HepG2 (cell line): Measurements from ENCODE around the gene HS6ST1. TPM values are rescaled to one million over a fixed set of nuclear protein-coding genes. Genes with fewer than 3 reads are reported as not detected.

Source experiments
- DMAP1 ChIP-seq: IDR thresholded peaks from 2 replicates; pipeline ENCODE4 v1.6.1; 2016
- EED ChIP-seq: sonication (generic); formaldehyde crosslinking; IDR thresholded peaks from 2 replicates; pipeline ENCODE4 v1.5.0; 2020; ENCODE audit warnings: mild to moderate bottlenecking, missing genetic modification reagents
- HCFC1 ChIP-seq: fragments of 150-350 bp; IDR thresholded peaks from 2 replicates; pipeline ENCODE4 v1.6.1; 2014; ENCODE audit warnings: low read depth, low read length
- HDAC2 ChIP-seq: sonication (generic); formaldehyde crosslinking; IDR thresholded peaks from 2 replicates; pipeline ENCODE4 v1.4.0; 2020; ENCODE audit warnings: missing genetic modification reagents
- KMT2A ChIP-seq: sonication (generic); formaldehyde crosslinking; IDR thresholded peaks from 2 replicates; pipeline ENCODE4 v1.4.0; 2020; ENCODE audit warnings: missing genetic modification reagents
- PRMT3 ChIP-seq: sonication (generic); formaldehyde crosslinking; IDR thresholded peaks from 2 replicates; pipeline ENCODE4 v1.8.1; 2022; ENCODE audit warnings: low read depth, mild to moderate bottlenecking, moderate library complexity, missing genetic modification reagents, borderline replicate concordance
- SETDB1 ChIP-seq: sonication (generic); formaldehyde crosslinking; IDR thresholded peaks from 2 replicates; pipeline ENCODE4 v1.5.1; 2020; ENCODE audit warnings: missing genetic modification reagents, mild to moderate bottlenecking, borderline replicate concordance
- SUZ12 ChIP-seq: fragments of 150-350 bp; IDR thresholded peaks from 2 replicates; pipeline ENCODE4 v1.6.1; 2014; ENCODE audit warnings: low read depth, low read length
- TOE1 ChIP-seq: sonication (generic); formaldehyde crosslinking; IDR thresholded peaks from 2 replicates; pipeline ENCODE4 v1.4.0; 2020; ENCODE audit warnings: mild to moderate bottlenecking, missing genetic modification reagents
- ZBED4 ChIP-seq: sonication (generic); formaldehyde crosslinking; IDR thresholded peaks from 2 replicates; pipeline ENCODE4 v1.4.0; 2020; ENCODE audit warnings: missing genetic modification reagents, borderline replicate concordance
- ZBTB1 ChIP-seq: sonication (generic); formaldehyde crosslinking; IDR thresholded peaks from 2 replicates; pipeline ENCODE4 v1.4.0; 2020; ENCODE audit warnings: missing genetic modification reagents, borderline replicate concordance
- ZBTB38 ChIP-seq: sonication (generic); formaldehyde crosslinking; IDR thresholded peaks from 2 replicates; pipeline ENCODE4 v1.5.1; 2020; ENCODE audit warnings: mild to moderate bottlenecking, missing genetic modification reagents
- ZBTB46 ChIP-seq: sonication (generic); formaldehyde crosslinking; IDR thresholded peaks from 2 replicates; pipeline ENCODE4 v1.4.0; 2020; ENCODE audit warnings: mild to moderate bottlenecking, missing genetic modification reagents, borderline replicate concordance
- ZFP1 ChIP-seq: IDR thresholded peaks from 2 replicates; pipeline ENCODE4 v1.6.1; 2016
- ZNF589 ChIP-seq: sonication (generic); formaldehyde crosslinking; conservative IDR thresholded peaks from 2 replicates; pipeline ENCODE4 v1.8.0; 2022; ENCODE audit warnings: mild to moderate bottlenecking, moderate library complexity, missing genetic modification reagents
- ZNF605 ChIP-seq: sonication (generic); formaldehyde crosslinking; IDR thresholded peaks from 2 replicates; pipeline ENCODE4 v1.8.0; 2022; ENCODE audit warnings: mild to moderate bottlenecking, missing genetic modification reagents
- ZNF775 ChIP-seq: sonication (generic); formaldehyde crosslinking; IDR thresholded peaks from 2 replicates; pipeline ENCODE4 v1.4.0; 2020; ENCODE audit warnings: missing genetic modification reagents, mild to moderate bottlenecking, moderate library complexity, borderline replicate concordance
- polyA plus RNA-seq, 8 experiments: library from polyadenylated mRNA; depleted of rRNA in 3 of 8; stranded (reverse) in 7 of 8; unstranded in 1 of 8; fragments of >200 nt; fragmentation: Illumina TruSeq in 4 of 8; extraction: Trizol in 4 of 8; gene quantifications; 2 replicates each; pipeline versions ENCODE4 v1.2.1 to v1.2.3, GENCODE V29; 2011 to 2016; ENCODE audit warnings: low read depth in 4 of 8, missing spikeins in 1 of 8, mixed read lengths in 1 of 8; ENCODE audit not compliant: insufficient read depth in 1 of 8
- total RNA-seq, 5 experiments: library from RNA; depleted of rRNA; stranded (reverse); fragments of >200 nt; fragmentation: Illumina TruSeq; extraction: Trizol; gene quantifications; 2 replicates each; pipeline ENCODE4 v1.2.3, GENCODE V29; 2016; ENCODE audit warnings: low read depth in 1 of 5
- TF ChIP-seq, protein P1 (sequence below): sonication (generic); formaldehyde crosslinking; IDR thresholded peaks from 2 replicates; pipeline ENCODE4 v1.8.1; 2022; ENCODE audit warnings: low read depth, mild to moderate bottlenecking, missing genetic modification reagents
- TF ChIP-seq, protein P2 (sequence below): sonication (generic); formaldehyde crosslinking; IDR thresholded peaks from 2 replicates; pipeline ENCODE4 v1.8.1; 2023; ENCODE audit warnings: mild to moderate bottlenecking, missing genetic modification reagents

The HS6ST1 gene
- total and polyA plus RNA-seq, 2 of the 13 experiments (the other 11 are each of a cell fraction or from before 2014, with no cell fraction given), result 34.5 to 84.6 TPM

DNA sequence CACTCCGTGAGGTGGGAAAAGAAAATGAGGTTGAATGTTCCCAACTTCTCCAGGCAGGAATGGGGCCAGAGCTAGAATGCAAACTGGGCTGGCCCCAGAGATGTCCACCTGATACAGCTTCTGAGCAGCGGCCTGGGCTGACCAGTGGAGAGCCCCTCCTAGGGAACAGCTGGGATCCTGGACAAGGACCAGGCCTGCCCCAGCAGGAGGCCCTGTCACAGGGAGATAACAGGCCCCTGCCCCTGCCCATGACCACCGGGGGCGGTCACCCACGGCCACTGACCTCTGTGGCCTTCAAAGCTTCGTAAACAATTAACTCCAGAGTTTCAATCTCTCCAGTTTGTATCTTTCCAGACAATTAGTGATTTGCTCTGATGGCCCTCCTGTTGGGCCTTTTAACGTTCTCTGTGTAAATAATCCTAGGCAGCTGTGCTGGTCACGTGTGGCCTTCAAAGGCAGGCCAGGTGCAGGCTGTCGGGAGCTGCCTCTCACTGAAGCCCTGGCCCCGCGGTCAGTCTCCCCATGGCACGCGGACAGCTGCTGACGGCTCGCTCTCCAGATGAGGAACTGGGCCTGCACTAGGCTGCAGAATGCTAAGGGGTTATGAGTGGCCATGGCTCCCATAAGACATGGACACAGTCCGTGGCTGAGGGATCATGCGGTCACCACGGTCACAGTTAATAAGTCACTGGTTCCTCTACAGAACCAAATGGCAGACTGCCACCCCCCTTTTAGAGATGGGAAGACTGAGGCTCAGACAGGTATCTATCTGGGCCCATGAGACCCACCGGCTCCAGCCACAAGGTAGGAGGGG is 9.2 kb downstream of the HS6ST1 start (continued):
- TF ChIP-seq EED (peak; percentile 58), HDAC2 (CRISPR knock-in tag) (peak; percentile 99; the same call in 1 of the 2 replicates), SETDB1 (CRISPR knock-in tag) (0 out of 2 replicates have a peak, but pooled peaks have one; percentile 55), DMAP1 (CRISPR knock-in tag) (peak; percentile 86), ZBTB46 (CRISPR knock-in tag) (no peak), ZNF589 (CRISPR knock-in tag) (peak; percentile 75; the same call in 1 of the 2 replicates), ZNF775 (CRISPR knock-in tag) (no peak; the same call in 1 of the 2 replicates), ZFP1 (CRISPR knock-in tag) (peak; percentile 93), TOE1 (CRISPR knock-in tag) (peak; percentile 98), ZBTB38 (CRISPR knock-in tag) (peak; percentile 98), ZNF605 (CRISPR knock-in tag) (peak; percentile 99), KMT2A (CRISPR knock-in tag) (peak; percentile 94), ZBTB1 (CRISPR knock-in tag) (0 out of 2 replicates have a peak, but pooled peaks have one; percentile 37), PRMT3 (CRISPR knock-in tag) (peak; percentile 96; the same call in 1 of the 2 replicates), ZBED4 (CRISPR knock-in tag) (peak; percentile 98), SUZ12 (no peak), HCFC1 (no peak)
- TF ChIP-seq, protein P1, sequence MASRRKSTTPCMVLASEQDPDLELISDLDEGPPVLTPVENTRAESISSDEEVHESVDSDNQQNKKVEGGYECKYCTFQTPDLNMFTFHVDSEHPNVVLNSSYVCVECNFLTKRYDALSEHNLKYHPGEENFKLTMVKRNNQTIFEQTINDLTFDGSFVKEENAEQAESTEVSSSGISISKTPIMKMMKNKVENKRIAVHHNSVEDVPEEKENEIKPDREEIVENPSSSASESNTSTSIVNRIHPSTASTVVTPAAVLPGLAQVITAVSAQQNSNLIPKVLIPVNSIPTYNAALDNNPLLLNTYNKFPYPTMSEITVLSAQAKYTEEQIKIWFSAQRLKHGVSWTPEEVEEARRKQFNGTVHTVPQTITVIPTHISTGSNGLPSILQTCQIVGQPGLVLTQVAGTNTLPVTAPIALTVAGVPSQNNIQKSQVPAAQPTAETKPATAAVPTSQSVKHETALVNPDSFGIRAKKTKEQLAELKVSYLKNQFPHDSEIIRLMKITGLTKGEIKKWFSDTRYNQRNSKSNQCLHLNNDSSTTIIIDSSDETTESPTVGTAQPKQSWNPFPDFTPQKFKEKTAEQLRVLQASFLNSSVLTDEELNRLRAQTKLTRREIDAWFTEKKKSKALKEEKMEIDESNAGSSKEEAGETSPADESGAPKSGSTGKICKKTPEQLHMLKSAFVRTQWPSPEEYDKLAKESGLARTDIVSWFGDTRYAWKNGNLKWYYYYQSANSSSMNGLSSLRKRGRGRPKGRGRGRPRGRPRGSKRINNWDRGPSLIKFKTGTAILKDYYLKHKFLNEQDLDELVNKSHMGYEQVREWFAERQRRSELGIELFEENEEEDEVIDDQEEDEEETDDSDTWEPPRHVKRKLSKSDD, result peak; percentile 93; the same call in 1 of the 2 replicates
- TF ChIP-seq, protein P2, sequence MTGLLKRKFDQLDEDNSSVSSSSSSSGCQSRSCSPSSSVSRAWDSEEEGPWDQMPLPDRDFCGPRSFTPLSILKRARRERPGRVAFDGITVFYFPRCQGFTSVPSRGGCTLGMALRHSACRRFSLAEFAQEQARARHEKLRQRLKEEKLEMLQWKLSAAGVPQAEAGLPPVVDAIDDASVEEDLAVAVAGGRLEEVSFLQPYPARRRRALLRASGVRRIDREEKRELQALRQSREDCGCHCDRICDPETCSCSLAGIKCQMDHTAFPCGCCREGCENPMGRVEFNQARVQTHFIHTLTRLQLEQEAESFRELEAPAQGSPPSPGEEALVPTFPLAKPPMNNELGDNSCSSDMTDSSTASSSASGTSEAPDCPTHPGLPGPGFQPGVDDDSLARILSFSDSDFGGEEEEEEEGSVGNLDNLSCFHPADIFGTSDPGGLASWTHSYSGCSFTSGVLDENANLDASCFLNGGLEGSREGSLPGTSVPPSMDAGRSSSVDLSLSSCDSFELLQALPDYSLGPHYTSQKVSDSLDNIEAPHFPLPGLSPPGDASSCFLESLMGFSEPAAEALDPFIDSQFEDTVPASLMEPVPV (CRISPR knock-in tag), result peak; percentile 97
